Left renal cortex interstitium (tissue), 4 donors: ENCODE results near the gene ANXA11. TPM values are rescaled to one million over a fixed set of nuclear protein-coding genes. Genes with fewer than 3 reads are reported as not detected.
A peak's percentile ranks its signal among the peaks of the same experiment; 100 is the strongest.

Experiments used
- DNase-seq, 4 donors: peaks; one replicate each; pipeline ENCODE4 v3.0.0-alpha.2; 2013; ENCODE audit warnings: low read depth in 4 of 4, low spot score in 2 of 4, missing footprints in 1 of 4
- polyA plus RNA-seq, 4 donors: library from polyadenylated mRNA; unstranded; fragments of 120-200 nt; gene quantifications; one replicate each; pipeline ENCODE4 v1.2.1, GENCODE V29; 2013; ENCODE audit not compliant: insufficient read length in 4 of 4

ANXA11 gene
- polyA plus RNA-seq, 4 donors = 119 to 153 (median 135) TPM

GRCh38 chr10:80167471-80168161 lies 37.7 kb downstream of the ANXA11 start:
- no peak for DNase-seq

DNA sequence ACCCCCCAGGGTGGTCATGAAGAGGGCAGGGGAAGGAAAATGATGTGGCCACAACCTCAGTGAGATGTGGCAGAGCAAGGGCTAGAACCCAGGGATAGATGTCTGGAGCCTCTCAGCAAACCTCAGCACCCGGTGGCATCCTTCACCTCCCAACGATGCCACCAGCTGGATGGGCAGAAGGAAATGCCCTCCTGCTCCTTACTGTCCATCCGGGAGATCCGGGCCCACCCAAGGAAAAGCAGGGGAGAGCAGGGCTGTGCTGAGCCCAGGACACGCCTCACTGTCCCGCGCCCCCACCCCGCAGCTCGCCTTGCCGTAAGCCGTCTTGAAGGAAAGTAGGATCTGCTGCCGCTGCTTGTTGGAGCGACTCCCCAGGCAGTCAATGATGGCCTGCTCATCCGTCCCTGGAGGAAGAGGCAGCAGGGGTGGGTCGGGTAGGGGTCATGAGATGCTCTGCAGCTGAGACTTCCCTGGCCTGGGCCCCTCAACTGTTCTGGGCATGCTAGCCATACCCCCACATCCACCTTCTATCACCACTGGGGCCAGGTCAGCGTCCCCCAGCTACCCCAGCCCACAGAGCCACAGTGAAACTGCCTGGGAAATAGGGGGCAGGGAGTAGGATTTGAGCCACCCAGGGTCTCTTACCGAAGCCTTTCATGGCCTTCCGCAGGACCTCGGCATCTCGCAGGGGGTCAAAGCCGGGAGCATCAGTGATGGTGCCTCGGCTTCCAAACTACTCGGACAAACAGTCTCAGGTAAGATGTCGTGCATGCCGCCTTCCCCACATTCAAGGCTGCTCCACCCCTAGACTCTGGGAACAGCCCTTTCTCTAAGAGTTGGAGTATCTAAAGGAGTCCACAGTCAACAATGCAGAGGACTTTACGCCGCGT lies 38.5 kb downstream of the ANXA11 start:
- no peak for DNase-seq

DNA sequence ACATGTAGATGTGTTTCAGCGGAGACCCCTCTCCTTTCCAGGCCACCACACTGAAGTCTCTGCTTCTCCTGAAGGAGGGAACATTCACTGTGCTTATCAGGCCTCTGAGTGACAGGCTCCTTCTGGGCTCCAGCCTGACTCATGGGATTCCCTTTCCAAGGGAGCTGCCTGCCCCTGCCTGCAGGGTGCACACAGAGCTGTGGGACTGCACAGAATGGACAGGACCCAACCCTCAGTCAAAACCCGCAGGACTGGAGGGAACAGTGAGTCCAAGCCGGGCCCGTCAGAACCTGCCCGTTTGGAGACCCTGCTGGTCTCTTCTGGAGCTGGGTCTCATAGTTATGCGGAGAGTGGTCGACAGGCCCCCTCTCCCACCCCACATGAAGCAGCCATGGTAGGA lies 40.2 kb downstream of the ANXA11 start:
- no peak for DNase-seq

- no peak for DNase-seq
These were observed 40.7 kb downstream of the ANXA11 start for GRCh38 chr10:80164596-80164995.

DNA sequence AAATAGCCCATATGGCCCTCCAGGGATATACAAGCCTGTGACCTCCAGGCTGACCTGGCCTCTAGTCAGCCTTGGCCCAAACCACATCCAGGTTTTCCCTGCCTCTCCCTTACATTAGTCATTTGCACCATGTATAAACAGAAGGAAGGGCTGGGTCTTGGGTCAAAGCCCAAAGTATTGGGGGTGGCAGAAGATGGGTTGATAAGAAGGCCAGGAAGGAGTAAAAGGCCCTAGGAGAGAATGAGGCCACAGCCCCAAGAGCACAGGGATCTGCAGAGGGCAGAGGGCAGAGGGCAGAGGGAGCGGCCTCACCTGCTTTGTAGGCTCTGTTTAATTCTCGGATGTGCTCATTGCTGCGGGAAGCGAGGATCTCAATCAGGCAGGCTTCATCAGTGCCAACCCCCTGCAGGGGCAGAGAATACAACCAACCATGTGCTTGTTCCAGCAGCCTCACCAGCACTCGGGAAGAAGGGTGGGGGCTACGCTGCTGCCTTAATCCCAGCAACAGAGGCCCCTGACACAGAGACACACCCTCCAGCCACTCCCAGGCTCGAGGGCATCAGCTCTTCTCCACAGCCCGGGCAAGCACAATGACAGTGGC lies 41.5 kb downstream of the ANXA11 start:
- no peak for DNase-seq

DNA sequence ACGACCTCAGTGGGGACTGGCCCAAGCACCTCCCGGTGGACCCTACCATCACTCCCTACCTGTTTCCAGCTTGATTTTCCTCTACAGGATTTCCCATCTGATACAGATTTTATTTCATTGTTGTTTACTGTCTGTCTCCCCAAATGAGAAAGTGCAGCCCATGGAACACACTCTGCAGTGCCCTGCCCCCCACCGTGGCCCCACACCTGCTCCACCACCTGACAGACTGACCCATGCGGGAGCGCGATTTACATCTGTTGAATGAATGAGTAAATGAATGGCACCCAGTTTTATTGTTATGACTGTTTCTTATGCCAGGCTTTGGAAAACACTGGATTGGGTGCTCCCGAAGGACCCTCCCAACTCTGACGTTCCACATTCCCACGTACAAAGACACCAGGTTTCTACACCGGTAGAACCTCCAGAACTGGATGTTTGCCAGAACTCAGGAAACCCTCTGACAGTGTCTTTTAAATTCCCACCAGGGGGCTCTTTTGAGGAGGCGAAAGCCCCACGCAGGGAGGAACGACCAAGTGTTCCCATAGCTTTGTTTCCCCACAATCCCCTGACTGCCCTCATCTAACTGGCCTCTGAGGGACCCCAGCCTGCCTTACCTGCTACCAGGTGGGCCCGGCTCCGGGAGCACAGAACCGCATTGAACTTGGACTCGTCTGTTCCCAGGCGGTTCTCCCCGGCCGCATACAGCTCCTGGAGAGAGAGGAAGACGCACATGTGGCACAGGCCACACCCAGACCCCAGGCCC lies 43.8 kb downstream of the ANXA11 start:
- DNase-seq = no peak

DNA sequence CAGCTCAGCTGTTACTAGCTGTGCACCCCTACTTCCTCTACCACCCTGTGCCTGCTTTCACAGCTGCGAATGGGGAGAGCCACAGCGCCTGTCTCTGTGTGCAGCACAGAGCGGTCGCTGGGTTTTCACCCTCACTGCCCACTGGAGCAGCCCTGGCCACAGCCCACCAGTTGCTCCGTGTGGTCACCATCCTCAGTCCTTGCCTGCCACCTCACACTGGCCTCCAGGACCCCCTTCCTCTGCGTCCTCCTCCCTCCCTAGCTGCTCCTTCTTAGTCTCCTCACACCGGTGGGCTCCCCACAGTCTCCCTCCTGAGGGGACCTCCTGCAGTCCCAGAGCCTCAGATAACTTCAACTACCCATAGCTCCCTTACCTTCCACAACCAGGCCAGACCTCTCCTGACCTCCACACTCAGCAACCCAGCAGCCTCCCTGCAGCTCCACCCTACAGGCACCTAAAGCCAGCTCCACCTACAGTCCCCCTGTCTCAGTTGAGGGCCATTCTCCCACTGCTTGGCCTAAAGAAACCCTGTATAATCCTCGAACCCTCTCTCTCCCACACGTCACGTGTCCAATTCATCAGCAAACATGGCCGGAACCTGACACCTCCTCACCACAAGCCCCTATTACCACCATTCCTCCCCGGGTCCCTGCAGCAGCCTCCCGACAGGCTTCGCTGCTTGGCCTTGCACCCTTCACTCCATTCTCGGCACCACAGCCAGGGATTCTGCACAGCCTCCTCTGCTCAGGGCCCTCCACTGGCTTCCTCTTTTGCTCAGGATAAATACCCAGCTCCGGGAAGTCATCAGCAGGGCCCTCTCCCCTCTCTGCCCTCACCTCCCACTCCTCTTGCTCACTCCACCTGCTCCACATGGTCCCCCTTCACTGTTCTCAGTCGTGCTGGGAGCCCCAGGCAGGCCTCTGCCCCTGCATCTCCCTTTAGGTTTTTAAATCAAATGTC lies 44.7 kb downstream of the ANXA11 start:
- no peak for DNase-seq

GRCh38 chr10:80159166-80159873 lies 46.0 kb downstream of the ANXA11 start:
- no peak for DNase-seq

GRCh38 chr10:80158598-80159127 lies 46.7 kb downstream of the ANXA11 start:
- peak in 1 of 4 donors; percentile 16 for DNase-seq

- DNase-seq = no peak
These were observed 47.2 kb downstream of the ANXA11 start for GRCh38 chr10:80158126-80158525.

GRCh38 chr10:80157561-80157960 lies 47.8 kb downstream of the ANXA11 start:
- no peak for DNase-seq

DNA sequence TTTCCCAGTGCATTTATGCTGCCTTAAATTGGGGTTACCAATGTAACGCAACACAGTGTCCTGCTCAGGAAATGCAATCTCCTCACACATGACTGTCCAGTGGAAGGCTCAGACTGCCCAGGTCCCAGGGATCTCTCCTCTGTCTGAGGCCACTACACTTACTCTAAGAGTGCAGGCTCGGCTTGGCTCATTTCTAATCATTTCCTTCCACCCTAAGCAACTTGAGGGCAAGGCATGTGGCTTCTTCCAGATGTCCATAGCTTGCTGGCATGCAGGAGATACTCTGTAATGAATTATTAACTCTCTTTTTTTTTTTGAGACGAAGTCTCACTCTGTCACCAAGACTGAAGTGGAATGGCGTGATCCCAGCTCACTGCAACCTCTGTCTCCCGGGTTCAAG lies 49.1 kb downstream of the ANXA11 start:
- DNase-seq = no peak

GRCh38 chr10:80155696-80156215 lies 49.6 kb downstream of the ANXA11 start:
- DNase-seq = no peak

- no peak for DNase-seq
These were observed 50.2 kb downstream of the ANXA11 start for GRCh38 chr10:80154978-80155695.

GRCh38 chr10:80154626-80154977 lies 50.7 kb downstream of the ANXA11 start:
- no peak for DNase-seq

- DNase-seq = no peak
These were observed 51.9 kb downstream of the ANXA11 start for GRCh38 chr10:80153460-80153859.

DNA sequence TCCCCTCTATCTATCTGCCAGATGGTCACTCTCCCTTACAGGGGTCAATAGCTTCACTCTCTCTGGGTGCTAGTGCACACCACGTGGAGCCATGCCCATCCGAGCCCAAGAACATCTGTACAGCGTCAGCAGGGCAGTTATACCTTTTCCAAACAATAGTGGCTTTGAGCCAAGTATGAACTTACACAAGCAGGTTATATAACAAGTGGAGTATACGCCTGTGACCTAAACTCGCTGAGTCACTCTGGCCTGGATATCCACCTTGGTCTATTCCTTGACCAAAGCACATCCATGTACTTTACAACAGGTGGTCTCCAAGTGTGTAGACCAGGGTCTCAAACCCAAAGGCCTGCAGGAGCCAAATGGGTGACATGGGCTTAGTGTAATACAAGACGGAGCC lies 52.5 kb downstream of the ANXA11 start:
- no peak for DNase-seq

DNA sequence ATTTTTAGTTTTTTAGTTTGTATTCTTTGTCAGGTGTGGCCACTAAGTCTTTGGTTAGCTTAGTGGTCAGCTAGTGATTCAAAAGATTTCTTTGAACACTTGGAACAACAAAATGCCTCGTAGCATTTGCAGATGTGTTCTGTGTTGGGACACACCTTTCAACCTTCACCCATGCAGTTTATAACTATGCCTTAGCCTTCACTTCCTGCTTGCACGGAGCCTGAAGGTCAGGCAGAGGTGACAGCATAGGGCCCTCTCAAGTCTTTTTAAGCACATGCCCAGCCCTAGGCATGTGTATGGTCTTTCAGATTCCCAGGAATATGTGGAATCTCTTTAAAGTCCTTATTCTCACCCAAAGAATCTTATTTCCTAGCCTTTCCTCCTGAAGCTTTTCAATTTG lies 55.2 kb downstream of the ANXA11 start:
- no peak for DNase-seq
